Skeletal muscle tissue (tissue), 4 donors: ENCODE data around the gene THPO. TPM values are rescaled to one million over a fixed set of nuclear protein-coding genes. Genes with fewer than 3 reads are reported as not detected.
"Not testable (repeated sequence)": the region's sequence is repeated elsewhere in the genome, so short reads cannot be mapped to it uniquely, and the experiment has no call there.

Experiments
- H3K27ac ChIP-seq: one replicate; pipeline ENCODE4 v1.7.0; 2013; ENCODE audit warnings: mild to moderate bottlenecking, low read depth, low read length, inconsistent platforms
- H3K27me3 ChIP-seq, 3 donors: one replicate each; pipeline ENCODE4 v1.7.0; 2013; ENCODE audit warnings: low read length in 3 of 3; ENCODE audit not compliant: control insufficient read depth in 3 of 3, insufficient read depth in 3 of 3
- H3K36me3 ChIP-seq, 3 donors: one replicate each; pipeline ENCODE4 v1.7.0; 2013; ENCODE audit warnings: low read length in 3 of 3; ENCODE audit not compliant: control insufficient read depth in 3 of 3, insufficient read depth in 3 of 3
- H3K4me1 ChIP-seq, 3 donors: one replicate each; pipeline ENCODE4 v1.7.0; 2013; ENCODE audit warnings: low read length in 3 of 3, mild to moderate bottlenecking in 3 of 3; ENCODE audit not compliant: control insufficient read depth in 3 of 3, insufficient read depth in 3 of 3
- H3K4me3 ChIP-seq, 3 donors: one replicate each; pipeline ENCODE4 v1.7.0; 2013; ENCODE audit warnings: low read length in 3 of 3
- H3K9ac ChIP-seq, 3 donors: one replicate each; pipeline ENCODE4 v1.7.0; 2013; ENCODE audit warnings: low read length in 3 of 3, mild to moderate bottlenecking in 3 of 3, moderate library complexity in 2 of 3, low read depth in 1 of 3
- H3K9me3 ChIP-seq, 3 donors: one replicate each; pipeline ENCODE4 v1.7.0; 2013; ENCODE audit warnings: low read length in 3 of 3; ENCODE audit not compliant: control insufficient read depth in 3 of 3
- total RNA-seq: library from RNA; depleted of rRNA; stranded (reverse); fragments of >200 nt; gene quantifications from one replicate; pipeline ENCODE4 v1.2.3, GENCODE V29; 2014
- donor health status: Osteomylitis.

THPO gene
- total RNA-seq, 1 donor from 2014 or later, result under 0.01 TPM

- no peaks in the 10 kb centered on the region for H3K9me3 ChIP-seq
- H3K27me3 ChIP-seq, result no peaks in the 10 kb centered on the region
- no peak overlapping the region for H3K4me3 ChIP-seq
- peaks cover 25 to 30% (median 29%) of the 10 kb centered on the region in 3 donors for H3K36me3 ChIP-seq
- no peak overlapping the region for H3K27ac ChIP-seq
- H3K4me1 ChIP-seq, result peaks cover 17 to 39% (median 29%) of the 10 kb centered on the region in 3 donors
- H3K9ac ChIP-seq, result peak overlapping the region in 2 of 3 donors; percentile 28 to 30
Measured at GRCh38 chr3:184343200-184343876, 34.7 kb downstream of the THPO start.

GRCh38 chr3:184341925-184342324 is 36.1 kb downstream of the THPO start:
- Histone ChIP-seq H3K9me3 (no peaks in the 10 kb centered on the region), H3K27me3 (no peaks in the 10 kb centered on the region), H3K4me1 (peaks cover 31 to 53% (median 43%) of the 10 kb centered on the region in 3 donors), H3K9ac (peak overlapping the region in 1 of 3 donors; percentile 33), H3K27ac (no peak overlapping the region), H3K36me3 (peaks cover 25 to 29% (median 28%) of the 10 kb centered on the region in 3 donors), H3K4me3 (no peak overlapping the region)

GRCh38 chr3:184339451-184340135 is 38.4 kb downstream of the THPO start:
- Histone ChIP-seq H3K4me1 (peaks cover 36 to 61% (median 46%) of the 10 kb centered on the region in 3 donors), H3K36me3 (peaks cover 28 to 33% (median 29%) of the 10 kb centered on the region in 3 donors)
- H3K27me3 ChIP-seq, H3K4me3 ChIP-seq, H3K9me3 ChIP-seq, H3K27ac ChIP-seq, H3K9ac ChIP-seq: not testable (repeated sequence)

GRCh38 chr3:184339001-184339400 is 39.0 kb downstream of the THPO start:
- peak overlapping the region; percentile 51 to 90 (median 57) for H3K9ac ChIP-seq
- H3K27me3 ChIP-seq, result no peaks in the 10 kb centered on the region
- no peaks in the 10 kb centered on the region for H3K9me3 ChIP-seq
- peak overlapping the region; percentile 2 to 65 (median 30) for H3K4me3 ChIP-seq
- peaks cover 33 to 34% (median 34%) of the 10 kb centered on the region in 3 donors for H3K36me3 ChIP-seq
- H3K4me1 ChIP-seq, result peaks cover 36 to 61% (median 46%) of the 10 kb centered on the region in 3 donors
- H3K27ac ChIP-seq, result peak overlapping the region; percentile 95

GRCh38 chr3:184338511-184338945 is 39.5 kb downstream of the THPO start:
- Histone ChIP-seq H3K36me3 (peaks cover 36 to 37% (median 36%) of the 10 kb centered on the region in 3 donors), H3K27ac (peak overlapping the region; percentile 95), H3K4me1 (peaks cover 34 to 58% (median 43%) of the 10 kb centered on the region in 3 donors), H3K9ac (peak overlapping the region; percentile 51 to 90 (median 62)), H3K27me3 (no peaks in the 10 kb centered on the region), H3K4me3 (peak overlapping the region; percentile 2 to 85 (median 65)), H3K9me3 (no peaks in the 10 kb centered on the region)

- Histone ChIP-seq H3K4me1 (peaks cover 32 to 59% (median 39%) of the 10 kb centered on the region in 3 donors), H3K27me3 (no peaks in the 10 kb centered on the region), H3K9me3 (no peaks in the 10 kb centered on the region), H3K27ac (peak overlapping the region; percentile 95), H3K9ac (peak overlapping the region; percentile 8 to 90 (median 62)), H3K36me3 (peaks cover 36 to 37% (median 36%) of the 10 kb centered on the region in 3 donors), H3K4me3 (peak overlapping the region; percentile 7 to 85 (median 65))
Measured at GRCh38 chr3:184337981-184338380, 40.0 kb downstream of the THPO start.

GRCh38 chr3:184337399-184337714 is 40.6 kb downstream of the THPO start, which contains the start of gene FAM131A:
FAM131A (plus strand) TSS chr3:184337600; CDS start chr3:184337631, 31 bp downstream.
- Histone ChIP-seq H3K27ac (peak within 1 kb of the TSS; percentile 95), H3K4me1 (peaks cover 38 to 61% (median 42%) of the 10 kb centered on the region in 3 donors), H3K4me3 (peak within 1 kb of the TSS; percentile 73 to 85 (median 85)), H3K9me3 (no peaks in the 10 kb centered on the region), H3K9ac (peak within 1 kb of the TSS; percentile 66 to 90 (median 85)), H3K27me3 (no peaks in the 10 kb centered on the region), H3K36me3 (peaks cover 36 to 37% (median 37%) of the 10 kb centered on the region in 3 donors)

GRCh38 chr3:184336547-184337398 is 41.2 kb downstream of the THPO start:
- Histone ChIP-seq H3K4me1 (peaks cover 43 to 67% (median 47%) of the 10 kb centered on the region in 3 donors), H3K9ac (peak overlapping the region; percentile 66 to 90 (median 85))

More at GRCh38 chr3:184336547-184337398, 41.2 kb downstream of the THPO start:
- Histone ChIP-seq H3K4me3 (peak overlapping the region; percentile 73 to 85 (median 85)), H3K36me3 (peaks cover 38 to 40% (median 38%) of the 10 kb centered on the region in 3 donors), H3K27ac (peak overlapping the region; percentile 95), H3K9me3 (no peaks in the 10 kb centered on the region), H3K27me3 (no peaks in the 10 kb centered on the region)
